HG03342 (cell line): Measurements from ENCODE around the gene EPS8L1.

Experiments used
- ATAC-seq: cut with Tn5 transposase; IDR thresholded peaks from one replicate; pipeline ENCODE4 v1.9.1; 2021; ENCODE audit warnings: mild to moderate bottlenecking, moderate library complexity; ENCODE audit not compliant: unreplicated experiment

The EPS8L1 gene

GRCh38 chr19:55112777-55113569 lies 37.3 kb downstream of the EPS8L1 start:
- ATAC-seq: no peak

- no peak for ATAC-seq
These were observed 37.9 kb downstream of the EPS8L1 start for GRCh38 chr19:55113570-55114039.

- ATAC-seq: no peak
These were observed 39.0 kb downstream of the EPS8L1 start for GRCh38 chr19:55114566-55115145.

- no peak for ATAC-seq
These were observed 39.9 kb downstream of the EPS8L1 start for GRCh38 chr19:55115446-55116065.

- no peak for ATAC-seq
These were observed 40.7 kb downstream of the EPS8L1 start for GRCh38 chr19:55116232-55116858.

GRCh38 chr19:55116859-55117662 lies 41.4 kb downstream of the EPS8L1 start, which contains the start of gene PPP1R12C:
PPP1R12C (minus strand) TSS chr19:55117637; CDS start chr19:55117543, 94 bp downstream.
- ATAC-seq: no peak

GRCh38 chr19:55117663-55118391 lies 42.2 kb downstream of the EPS8L1 start:
- ATAC-seq: peak; percentile 81

- no peak for ATAC-seq
These were observed 42.8 kb downstream of the EPS8L1 start for GRCh38 chr19:55118401-55118991.

- ATAC-seq: no peak
These were observed 43.4 kb downstream of the EPS8L1 start for GRCh38 chr19:55119053-55119452.

GRCh38 chr19:55131421-55131820 lies 55.8 kb downstream of the EPS8L1 start:
- no peak for ATAC-seq

GRCh38 chr19:55132453-55133129 lies 56.9 kb downstream of the EPS8L1 start:
- ATAC-seq: no peak

- ATAC-seq: no peak
These were observed 58.2 kb downstream of the EPS8L1 start for GRCh38 chr19:55133639-55134444.

- no peak for ATAC-seq
These were observed 59.1 kb downstream of the EPS8L1 start for GRCh38 chr19:55134736-55135135.

GRCh38 chr19:55136399-55137102 lies 60.9 kb downstream of the EPS8L1 start:
- no peak for ATAC-seq
